A673 (cell line): Measurements from ENCODE around the gene ANAPC15. TPM values are rescaled to one million over a fixed set of nuclear protein-coding genes. Genes with fewer than 3 reads are reported as not detected.

ENCODE experiments used
- BruUV-seq: library from RNA; stranded (reverse); fragments of 400-500 nt; replicated peaks from 2 replicates; lab custom pipeline; 2021; lab: Mats Ljungman, UMichigan
- CTCF ChIA-PET: fragments of 300-600 bp; sonication (Branson Sonifier 250); formaldehyde crosslinking; loops from one replicate; lab custom pipeline; 2022; ENCODE audit warnings: antibody characterized with exemption; lab: Charles Lee
- POLR2A ChIA-PET: fragments of 300-600 bp; sonication (Branson Sonifier 250); formaldehyde crosslinking; loops from one replicate; lab custom pipeline; 2022; ENCODE audit warnings: antibody characterized with exemption; ENCODE audit not compliant: low non-redundant PET; lab: Charles Lee
- DNase-seq: peaks from one replicate; pipeline ENCODE4 v3.0.0-alpha.2; 2015; ENCODE audit warnings: low spot score
- H3K27ac ChIP-seq: fragments of 200-600 bp; sonication (generic); 2 replicates; pipeline ENCODE4 v1.5.1; 2016; ENCODE audit warnings: mixed run types, low read depth, mild to moderate bottlenecking, mixed read lengths, antibody characterized with exemption, low read length; ENCODE audit not compliant: poor library complexity, severe bottlenecking
- H3K27me3 ChIP-seq: fragments of 200-600 bp; sonication (generic); replicated peaks from 2 replicates; pipeline ENCODE4 v1.6.1; 2017; ENCODE audit warnings: mixed run types, low read depth, mild to moderate bottlenecking, mixed read lengths, antibody characterized with exemption, low read length; ENCODE audit not compliant: insufficient read depth, poor library complexity
- H3K36me3 ChIP-seq: fragments of 200-600 bp; sonication (generic); 2 replicates; pipeline ENCODE4 v1.6.1; 2016; ENCODE audit warnings: mixed run types, mild to moderate bottlenecking, mixed read lengths, antibody characterized with exemption, low read length; ENCODE audit not compliant: insufficient read depth, poor library complexity, severe bottlenecking
- H3K4me1 ChIP-seq: fragments of 200-600 bp; sonication (generic); 2 replicates; pipeline ENCODE4 v1.6.1; 2017; ENCODE audit warnings: mixed run types, mild to moderate bottlenecking, mixed read lengths, antibody characterized with exemption, low read length; ENCODE audit not compliant: insufficient read depth, poor library complexity, severe bottlenecking
- H3K4me3 ChIP-seq: fragments of 200-600 bp; sonication (generic); 2 replicates; pipeline ENCODE4 v1.5.1; 2016; ENCODE audit warnings: low read depth, mixed run types, mild to moderate bottlenecking, mixed read lengths, low read length; ENCODE audit not compliant: poor library complexity, severe bottlenecking
- H3K9me3 ChIP-seq: fragments of 200-600 bp; sonication (generic); 2 replicates; pipeline ENCODE4 v1.6.1; 2016; ENCODE audit warnings: mixed run types, low read depth, mild to moderate bottlenecking, mixed read lengths, antibody characterized with exemption, low read length; ENCODE audit not compliant: poor library complexity, severe bottlenecking
- EZH2 ChIP-seq: fragments of 200-600 bp; sonication (generic); IDR thresholded peaks from 2 replicates; pipeline ENCODE4 v1.6.1; 2017; ENCODE audit warnings: borderline replicate concordance, low read depth, mild to moderate bottlenecking, mixed read lengths, antibody characterized with exemption, low read length; ENCODE audit not compliant: poor library complexity, severe bottlenecking
- intact Hi-C: fragments of 100-400 bp; cut with micrococcal nuclease; formaldehyde crosslinking; loops from one replicate; pipeline ENCODE4 v1.10.0; 2022; ENCODE audit not compliant: unreplicated experiment
- total RNA-seq: library from RNA; stranded (reverse); gene quantifications from 2 replicates; pipeline ENCODE4 v1.2.3, GENCODE V29; 2021
- TF ChIP-seq, protein P1 (sequence below): fragments of 300-800, 200-600 bp; sonication (generic); conservative IDR thresholded peaks from 2 replicates; pipeline ENCODE4 v1.5.1; 2017; ENCODE audit warnings: low read depth, mild to moderate bottlenecking, antibody characterized with exemption, low read length, moderate library complexity, mixed read lengths

The ANAPC15 gene
- total RNA-seq, 1 experiment from 2014 or later = 57.2 TPM

DNA sequence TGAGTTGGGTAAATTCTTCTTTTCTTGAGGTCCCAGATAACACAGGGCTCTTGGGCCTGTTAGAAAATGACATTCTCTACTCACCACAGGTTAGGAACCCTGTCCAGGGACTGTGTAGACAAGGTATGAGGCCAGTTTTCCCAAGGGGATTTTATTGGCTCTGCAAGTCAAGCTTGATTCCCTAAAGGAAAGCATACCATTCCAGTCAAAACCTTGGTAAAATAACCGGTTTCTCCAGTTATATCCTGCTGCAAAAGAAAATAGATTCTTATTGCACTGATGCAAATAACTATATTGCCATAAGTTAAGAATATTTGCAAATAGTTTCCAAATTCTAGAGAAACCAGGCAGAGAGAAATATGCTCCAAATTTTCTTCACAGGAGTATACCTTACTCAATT is 13.5 kb upstream of the ANAPC15 start:
- no peaks in the 10 kb centered on the region for H3K4me1 ChIP-seq
- ChIA-PET POLR2A (no interaction called here), CTCF (no interaction called here)
- peaks cover 19% of the 10 kb centered on the region for H3K9me3 ChIP-seq
- no peak for DNase-seq
- BruUV-seq = no TSS peak
- no peaks in the 10 kb centered on the region for H3K27me3 ChIP-seq
- H3K36me3 ChIP-seq = no peaks in the 10 kb centered on the region
- H3K27ac ChIP-seq = no peak overlapping the region
- intact Hi-C loops = no loop called here
- no peak overlapping the region for H3K4me3 ChIP-seq
- TF ChIP-seq, protein P1, sequence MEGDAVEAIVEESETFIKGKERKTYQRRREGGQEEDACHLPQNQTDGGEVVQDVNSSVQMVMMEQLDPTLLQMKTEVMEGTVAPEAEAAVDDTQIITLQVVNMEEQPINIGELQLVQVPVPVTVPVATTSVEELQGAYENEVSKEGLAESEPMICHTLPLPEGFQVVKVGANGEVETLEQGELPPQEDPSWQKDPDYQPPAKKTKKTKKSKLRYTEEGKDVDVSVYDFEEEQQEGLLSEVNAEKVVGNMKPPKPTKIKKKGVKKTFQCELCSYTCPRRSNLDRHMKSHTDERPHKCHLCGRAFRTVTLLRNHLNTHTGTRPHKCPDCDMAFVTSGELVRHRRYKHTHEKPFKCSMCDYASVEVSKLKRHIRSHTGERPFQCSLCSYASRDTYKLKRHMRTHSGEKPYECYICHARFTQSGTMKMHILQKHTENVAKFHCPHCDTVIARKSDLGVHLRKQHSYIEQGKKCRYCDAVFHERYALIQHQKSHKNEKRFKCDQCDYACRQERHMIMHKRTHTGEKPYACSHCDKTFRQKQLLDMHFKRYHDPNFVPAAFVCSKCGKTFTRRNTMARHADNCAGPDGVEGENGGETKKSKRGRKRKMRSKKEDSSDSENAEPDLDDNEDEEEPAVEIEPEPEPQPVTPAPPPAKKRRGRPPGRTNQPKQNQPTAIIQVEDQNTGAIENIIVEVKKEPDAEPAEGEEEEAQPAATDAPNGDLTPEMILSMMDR = no peak
- no peak for TF ChIP-seq EZH2

DNA sequence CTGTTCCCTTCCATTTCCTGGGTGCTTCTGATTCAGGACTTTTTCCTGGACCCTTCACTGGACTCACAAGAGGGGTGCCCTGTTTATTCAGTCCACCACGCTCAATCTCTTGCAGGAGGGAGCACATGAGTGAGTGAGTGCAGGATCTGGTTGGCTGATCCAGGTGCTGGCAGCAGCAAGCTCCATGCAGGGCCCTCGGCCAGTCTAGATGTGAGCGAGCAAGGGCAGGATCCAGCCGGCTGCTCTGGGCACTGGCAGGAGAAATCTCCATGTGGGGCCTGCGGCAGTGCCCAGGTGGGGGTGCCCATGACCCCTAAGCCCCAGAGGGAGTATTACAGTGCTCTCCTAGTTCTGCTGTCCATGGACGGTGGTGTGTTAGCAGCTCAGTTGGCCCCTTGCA is 11.6 kb upstream of the ANAPC15 start:
- no peaks in the 10 kb centered on the region for H3K4me1 ChIP-seq
- no peak overlapping the region for H3K4me3 ChIP-seq
- TF ChIP-seq, protein P1 = no peak
- TF ChIP-seq EZH2 = no peak
- H3K27me3 ChIP-seq = no peaks in the 10 kb centered on the region
- H3K27ac ChIP-seq = no peak overlapping the region
- no peak for DNase-seq
- ChIA-PET CTCF (no interaction called here), POLR2A (interaction anchor here (0.7 kb wide), 1 partner anchor 25 kb away, joined by 3 read pairs; no protein-coding TSS in a partner anchor)
- H3K9me3 ChIP-seq = peaks cover 19% of the 10 kb centered on the region
- no TSS peak for BruUV-seq
- intact Hi-C loops = no loop called here
- H3K36me3 ChIP-seq = no peaks in the 10 kb centered on the region

DNA sequence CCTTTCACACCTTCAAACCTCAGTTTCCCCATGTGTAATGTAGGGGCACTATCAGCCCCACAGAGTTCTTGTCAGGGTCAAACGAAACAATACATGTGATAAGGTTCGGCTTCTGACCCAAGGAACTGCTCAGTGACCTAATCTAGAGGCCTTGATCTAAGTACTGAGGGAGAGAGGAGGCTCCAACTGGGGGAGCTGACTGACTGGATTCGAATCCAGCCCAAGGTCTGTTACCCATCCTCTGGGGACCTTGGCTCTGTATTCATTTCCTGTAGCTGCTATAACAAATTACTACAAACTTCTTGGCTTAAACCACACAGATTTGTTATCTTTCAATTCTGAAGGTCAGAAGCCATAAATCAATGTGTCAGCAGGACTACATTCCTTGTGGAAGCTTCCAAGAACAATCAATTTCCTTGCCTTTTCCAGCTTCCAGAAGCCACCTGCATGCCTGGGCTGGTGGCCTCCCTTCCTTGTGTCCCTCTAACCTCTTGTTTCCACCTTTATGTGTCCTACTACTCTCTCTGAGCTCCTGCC is 10.7 kb upstream of the ANAPC15 start:
- BruUV-seq = no TSS peak
- H3K4me3 ChIP-seq = no peak overlapping the region
- H3K4me1 ChIP-seq = no peaks in the 10 kb centered on the region
- POLR2A ChIA-PET = interaction anchor here (0.7 kb wide), 1 partner anchor 26 kb away, joined by 3 read pairs; no protein-coding TSS in a partner anchor
- no peaks in the 10 kb centered on the region for H3K27me3 ChIP-seq
- H3K9me3 ChIP-seq = peaks cover 11% of the 10 kb centered on the region
- no peak for DNase-seq
- CTCF ChIA-PET = no interaction called here
- H3K36me3 ChIP-seq = no peaks in the 10 kb centered on the region
- intact Hi-C loops = no loop called here
- no peak for TF ChIP-seq EZH2
- TF ChIP-seq, protein P1 = no peak
- no peak overlapping the region for H3K27ac ChIP-seq
